ENCODE measurements around the gene FBXL7. TPM values are rescaled to one million over a fixed set of nuclear protein-coding genes. Genes with fewer than 3 reads are reported as not detected.

FBXL7 gene
- total RNA-seq, 1 donor from 2014 or later = 70.7 TPM

- no peaks in the 10 kb centered on the region for H3K27me3 Mint-ChIP-seq (ENCODE audit: low read depth)
- H3K4me3 Mint-ChIP-seq = no peak overlapping the region
- peaks cover 14% of the 10 kb centered on the region for H3K36me3 Mint-ChIP-seq
- TF ChIP-seq, protein P1, sequence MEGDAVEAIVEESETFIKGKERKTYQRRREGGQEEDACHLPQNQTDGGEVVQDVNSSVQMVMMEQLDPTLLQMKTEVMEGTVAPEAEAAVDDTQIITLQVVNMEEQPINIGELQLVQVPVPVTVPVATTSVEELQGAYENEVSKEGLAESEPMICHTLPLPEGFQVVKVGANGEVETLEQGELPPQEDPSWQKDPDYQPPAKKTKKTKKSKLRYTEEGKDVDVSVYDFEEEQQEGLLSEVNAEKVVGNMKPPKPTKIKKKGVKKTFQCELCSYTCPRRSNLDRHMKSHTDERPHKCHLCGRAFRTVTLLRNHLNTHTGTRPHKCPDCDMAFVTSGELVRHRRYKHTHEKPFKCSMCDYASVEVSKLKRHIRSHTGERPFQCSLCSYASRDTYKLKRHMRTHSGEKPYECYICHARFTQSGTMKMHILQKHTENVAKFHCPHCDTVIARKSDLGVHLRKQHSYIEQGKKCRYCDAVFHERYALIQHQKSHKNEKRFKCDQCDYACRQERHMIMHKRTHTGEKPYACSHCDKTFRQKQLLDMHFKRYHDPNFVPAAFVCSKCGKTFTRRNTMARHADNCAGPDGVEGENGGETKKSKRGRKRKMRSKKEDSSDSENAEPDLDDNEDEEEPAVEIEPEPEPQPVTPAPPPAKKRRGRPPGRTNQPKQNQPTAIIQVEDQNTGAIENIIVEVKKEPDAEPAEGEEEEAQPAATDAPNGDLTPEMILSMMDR (IDR thresholded peaks at IDR 0.05; ENCODE audit: unreplicated experiment) = no peak
- peaks cover 20% of the 10 kb centered on the region for H3K9me3 Mint-ChIP-seq
- no peak overlapping the region for H3K27ac Mint-ChIP-seq
- no peak for DNase-seq (ENCODE audit: low spot score in 2 of 2, unreplicated experiment in 2 of 2)
- H3K4me1 Mint-ChIP-seq = peaks cover 34% of the 10 kb centered on the region
Observed at GRCh38 chr5:15669826-15670225, 169.8 kb downstream of the FBXL7 start.

DNA sequence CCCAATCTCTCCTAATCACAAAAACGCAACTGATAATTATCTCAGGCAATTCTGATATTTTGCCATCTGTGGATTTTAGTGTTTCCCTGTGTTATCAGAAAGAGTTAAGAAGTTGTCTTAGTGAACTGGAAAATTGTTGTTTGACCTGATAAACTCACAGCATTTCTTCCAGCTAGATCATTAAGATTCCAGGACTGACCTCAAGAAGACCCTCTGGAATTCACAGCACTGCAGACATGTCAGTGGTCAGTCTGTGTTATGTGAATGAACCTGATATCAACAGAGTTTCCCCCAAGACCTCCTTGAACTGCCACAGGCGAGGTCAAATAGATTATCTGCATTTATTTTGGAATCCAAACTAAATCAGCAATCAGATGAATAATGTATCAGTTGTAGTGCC, 174.7 kb downstream of the FBXL7 start:
- Mint-ChIP-seq H3K27me3 (ENCODE audit: low read depth) (no peaks in the 10 kb centered on the region), H3K27ac (peak overlapping the region; percentile 71), H3K4me3 (no peak overlapping the region), H3K9me3 (peaks cover 12% of the 10 kb centered on the region), H3K36me3 (peaks cover 7% of the 10 kb centered on the region), H3K4me1 (peaks cover 65% of the 10 kb centered on the region)
- TF ChIP-seq, protein P1 (IDR thresholded peaks at IDR 0.05; ENCODE audit: unreplicated experiment) = no peak
- DNase-seq (ENCODE audit: low spot score in 2 of 2, unreplicated experiment in 2 of 2) = no peak

DNA sequence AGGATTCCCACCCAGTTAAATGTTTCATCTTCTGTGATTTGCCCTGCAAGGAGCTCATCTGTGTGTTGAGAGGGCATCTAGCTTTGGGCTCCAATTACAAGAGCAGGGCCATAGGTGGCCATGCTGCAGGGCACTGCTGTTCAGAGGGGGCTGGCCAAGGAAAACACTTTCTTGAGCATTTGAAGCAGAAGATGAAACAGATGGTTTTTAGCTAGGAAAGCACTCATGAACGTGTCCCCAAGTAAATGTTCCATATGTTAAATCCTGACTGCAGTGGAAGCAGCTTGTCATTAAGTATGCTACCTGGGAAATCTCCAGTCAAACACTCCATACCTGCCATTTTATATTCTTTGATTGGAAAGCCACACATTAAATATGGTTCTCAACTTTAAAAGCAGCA, 176.6 kb downstream of the FBXL7 start:
- DNase-seq (ENCODE audit: low spot score in 2 of 2, unreplicated experiment in 2 of 2) = no peak
- Mint-ChIP-seq H3K4me3 (no peak overlapping the region), H3K9me3 (no peaks in the 10 kb centered on the region), H3K27ac (peak overlapping the region; percentile 87), H3K27me3 (ENCODE audit: low read depth) (no peaks in the 10 kb centered on the region), H3K4me1 (peaks cover 68% of the 10 kb centered on the region), H3K36me3 (no peaks in the 10 kb centered on the region)
- TF ChIP-seq, protein P1 (IDR thresholded peaks at IDR 0.05; ENCODE audit: unreplicated experiment) = no peak

DNA sequence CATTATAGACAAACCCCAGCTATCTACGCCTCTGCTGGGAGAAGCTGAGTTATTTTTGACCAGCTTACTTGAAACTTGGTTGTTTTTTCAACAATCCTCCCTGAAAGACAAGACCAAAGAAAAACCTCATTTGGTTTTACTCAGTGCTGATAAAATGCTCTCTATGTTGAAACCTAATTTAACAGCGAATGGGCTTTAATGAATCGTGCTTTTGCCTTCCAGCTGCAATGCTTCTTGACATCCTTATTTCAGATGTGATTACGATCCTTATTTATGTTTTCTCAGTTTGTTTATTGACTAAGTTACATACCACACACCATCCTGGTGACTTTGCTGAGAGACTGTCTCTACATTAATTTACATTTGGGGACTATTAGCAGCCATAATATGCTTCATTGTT, 179.2 kb downstream of the FBXL7 start:
- no peak for DNase-seq (ENCODE audit: low spot score in 2 of 2, unreplicated experiment in 2 of 2)
- H3K4me3 Mint-ChIP-seq = no peak overlapping the region
- H3K36me3 Mint-ChIP-seq = no peaks in the 10 kb centered on the region
- peak overlapping the region; percentile 43 for H3K27ac Mint-ChIP-seq
- peaks cover 73% of the 10 kb centered on the region for H3K4me1 Mint-ChIP-seq
- TF ChIP-seq, protein P1 (IDR thresholded peaks at IDR 0.05; ENCODE audit: unreplicated experiment) = no peak
- no peaks in the 10 kb centered on the region for H3K27me3 Mint-ChIP-seq (ENCODE audit: low read depth)
- H3K9me3 Mint-ChIP-seq = no peaks in the 10 kb centered on the region

- H3K27ac Mint-ChIP-seq = no peak overlapping the region
- H3K36me3 Mint-ChIP-seq = no peaks in the 10 kb centered on the region
- TF ChIP-seq, protein P1 (IDR thresholded peaks at IDR 0.05; ENCODE audit: unreplicated experiment) = no peak
- H3K9me3 Mint-ChIP-seq = no peaks in the 10 kb centered on the region
- H3K4me3 Mint-ChIP-seq = no peak overlapping the region
- DNase-seq (ENCODE audit: low spot score in 2 of 2, unreplicated experiment in 2 of 2) = no peak
- H3K4me1 Mint-ChIP-seq = peaks cover 72% of the 10 kb centered on the region
- no peaks in the 10 kb centered on the region for H3K27me3 Mint-ChIP-seq (ENCODE audit: low read depth)
Observed at GRCh38 chr5:15680455-15680854, 180.5 kb downstream of the FBXL7 start.

DNA sequence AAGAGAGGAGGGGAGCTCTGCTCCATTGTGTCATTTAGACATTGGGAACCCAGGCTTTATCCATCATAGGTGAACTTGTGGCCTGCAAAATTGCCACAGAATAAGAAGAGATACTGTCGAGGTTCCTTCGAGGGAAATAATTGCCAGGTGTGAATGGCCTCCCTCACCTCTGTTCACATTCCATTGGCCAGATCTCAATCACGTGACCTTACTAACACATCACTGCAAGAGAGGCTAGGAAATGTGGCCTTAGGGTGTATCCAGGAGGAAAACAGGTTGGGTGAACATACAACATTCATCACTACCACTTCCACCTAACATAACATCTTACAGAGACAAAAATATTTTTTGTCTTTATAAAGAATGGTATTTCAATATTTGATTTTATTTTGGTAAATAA, 182.1 kb downstream of the FBXL7 start:
- Mint-ChIP-seq H3K27me3 (ENCODE audit: low read depth) (no peaks in the 10 kb centered on the region), H3K4me3 (no peak overlapping the region), H3K9me3 (no peaks in the 10 kb centered on the region), H3K4me1 (peaks cover 63% of the 10 kb centered on the region), H3K27ac (no peak overlapping the region), H3K36me3 (no peaks in the 10 kb centered on the region)
- no peak for DNase-seq (ENCODE audit: low spot score in 2 of 2, unreplicated experiment in 2 of 2)
- TF ChIP-seq, protein P1 (IDR thresholded peaks at IDR 0.05; ENCODE audit: unreplicated experiment) = no peak

All from mesothelial cell of epicardium (in vitro differentiated cells).